ENCODE data around the gene RND2. TPM values are rescaled to one million over a fixed set of nuclear protein-coding genes. Genes with fewer than 3 reads are reported as not detected.

The RND2 gene
- total and polyA plus RNA-seq, 2 of the 4 experiments (the other 2 are of a cell fraction) = 1.1 to 1.9 TPM

GRCh38 chr17:43027091-43028032 is 2.3 kb downstream of the RND2 start:
- no peak overlapping the region for H3K27ac ChIP-seq (ENCODE audit: insufficient read depth, low read length)
- no peak overlapping the region for H3K4ac ChIP-seq (ENCODE audit: low read depth, low read length)
- no peak overlapping the region for H2AK5ac ChIP-seq (ENCODE audit: low read depth, low read length)
- no peak overlapping the region for H3K4me2 ChIP-seq (ENCODE audit: low read depth, low read length)
- H4K20me1 ChIP-seq (ENCODE audit: insufficient read depth, low read length) = no peaks in the 10 kb centered on the region
- ChIA-PET CTCF (no interaction called here), POLR2A (ENCODE audit: unreplicated experiment) (no interaction called here)
- no peak overlapping the region for H3K18ac ChIP-seq (ENCODE audit: low read depth, low read length)
- BruUV-seq (replicated peaks) = no TSS peak
- 92% methylated on average over 2 of the region's 9 CpGs; no CpG with 5 or more reads in 1 of the 2 experiments for WGBS, 2 experiments (ENCODE audit: extremely low coverage in 2 of 2, insufficient read length in 1 of 2)
- intact Hi-C loops (cut with micrococcal nuclease) = loop anchor here (2.0 kb wide), 1 partner anchor 311 kb away; no protein-coding TSS in a partner anchor
- H3K4me3 ChIP-seq (ENCODE audit: insufficient read depth, low read depth, low read length) = no peak overlapping the region
- no peak overlapping the region for H4K8ac ChIP-seq (ENCODE audit: low read depth in 2 of 2, low read length in 2 of 2)
- no peak for DNase-seq
- no peak overlapping the region for H4K91ac ChIP-seq (ENCODE audit: insufficient read depth, low read depth, low read length)
- H3K36me3 ChIP-seq (ENCODE audit: control insufficient read depth, insufficient read depth, low read length) = no peaks in the 10 kb centered on the region
- H2AFZ ChIP-seq (replicated peaks; ENCODE audit: low read length, poor library complexity) = no peak overlapping the region
- dilution Hi-C loops (cut with HindIII; ENCODE audit: low sequenced_read_pairs, unreplicated experiment) = no loop called here
- no peak overlapping the region for H4K5ac ChIP-seq (ENCODE audit: low read depth, low read length)
- H2AK9ac ChIP-seq (replicated peaks; ENCODE audit: low read depth, low read length, poor library complexity) = no peak overlapping the region
- no peaks in the 10 kb centered on the region for H3K9me3 ChIP-seq (ENCODE audit: control insufficient read depth, insufficient read depth, low read length)
- H3K14ac ChIP-seq (replicated peaks; ENCODE audit: low read depth, low read length) = no peak overlapping the region
- peaks cover 4% of the 10 kb centered on the region; the same call in 1 of the 2 replicates for H3K4me1 ChIP-seq (ENCODE audit: control insufficient read depth, insufficient read depth, low read length)
- no peaks in the 10 kb centered on the region; the same call in 1 of the 2 replicates for H3K9me1 ChIP-seq (ENCODE audit: insufficient read depth, low read length)
- no peak overlapping the region for H3K9ac ChIP-seq (ENCODE audit: low read depth, low read length)
- H2BK120ac ChIP-seq (ENCODE audit: low read depth, low read length) = no peak overlapping the region
- H3K56ac ChIP-seq (ENCODE audit: extremely low read depth, insufficient read depth, low read length) = no peak overlapping the region
- no peak overlapping the region for H2BK20ac ChIP-seq (ENCODE audit: low read depth, low read length)
- H2BK5ac ChIP-seq (ENCODE audit: low read depth, low read length, poor library complexity, severe bottlenecking) = no peak overlapping the region
- no peak overlapping the region for H3K23ac ChIP-seq (ENCODE audit: low read depth, low read length)
- no peaks in the 10 kb centered on the region; a peak in 1 of 4 replicates for H3K79me1 ChIP-seq (ENCODE audit: low read depth in 1 of 2, low read length in 2 of 2)
- no peak for ATAC-seq (ENCODE audit: low read depth)
- in situ Hi-C loops (cut with MboI; ENCODE audit: low sequenced_read_pairs) = loop anchor here (5.0 kb wide), 1 partner anchor 145 kb away; the partner anchor contains the start of gene NBR1
- no peak overlapping the region for H2BK15ac ChIP-seq (ENCODE audit: low read depth, low read length)
- peaks cover 4% of the 10 kb centered on the region; the same call in 1 of the 2 replicates for H3K27me3 ChIP-seq (ENCODE audit: control insufficient read depth, insufficient read depth, low read length)
- no peak for TF ChIP-seq RCOR1 (IDR thresholded peaks at IDR 0.05; ENCODE audit: insufficient replicate concordance, low read length)
- TF ChIP-seq MAFK (IDR thresholded peaks at IDR 0.05; ENCODE audit: low read depth, low read length) = no peak
- no peak for TF ChIP-seq CTCF (conservative IDR thresholded peaks at IDR 0.05; ENCODE audit: low read depth, low read length)
- TF ChIP-seq RAD21 (IDR thresholded peaks at IDR 0.05; ENCODE audit: low read length) = no peak
- TF ChIP-seq USF2 (IDR thresholded peaks at IDR 0.05; ENCODE audit: low read depth, low read length) = no peak
- TF ChIP-seq MAZ (IDR thresholded peaks at IDR 0.05; ENCODE audit: borderline replicate concordance, low read depth, low read length) = no peak
- no peak for TF ChIP-seq FOS (IDR thresholded peaks at IDR 0.05; ENCODE audit: low read depth, low read length)
- TF ChIP-seq CEBPB (IDR thresholded peaks at IDR 0.05; ENCODE audit: low read depth, low read length) = no peak
- TF ChIP-seq, protein P1, sequence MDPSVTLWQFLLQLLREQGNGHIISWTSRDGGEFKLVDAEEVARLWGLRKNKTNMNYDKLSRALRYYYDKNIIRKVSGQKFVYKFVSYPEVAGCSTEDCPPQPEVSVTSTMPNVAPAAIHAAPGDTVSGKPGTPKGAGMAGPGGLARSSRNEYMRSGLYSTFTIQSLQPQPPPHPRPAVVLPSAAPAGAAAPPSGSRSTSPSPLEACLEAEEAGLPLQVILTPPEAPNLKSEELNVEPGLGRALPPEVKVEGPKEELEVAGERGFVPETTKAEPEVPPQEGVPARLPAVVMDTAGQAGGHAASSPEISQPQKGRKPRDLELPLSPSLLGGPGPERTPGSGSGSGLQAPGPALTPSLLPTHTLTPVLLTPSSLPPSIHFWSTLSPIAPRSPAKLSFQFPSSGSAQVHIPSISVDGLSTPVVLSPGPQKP (IDR thresholded peaks at IDR 0.05; ENCODE audit: borderline replicate concordance, low read depth, low read length) = no peak
- TF ChIP-seq CHD1 (IDR thresholded peaks at IDR 0.05; ENCODE audit: low read depth, low read length) = no peak
- TF ChIP-seq RFX5 (IDR thresholded peaks at IDR 0.05; ENCODE audit: low read depth, low read length) = no peak
- no peak for TF ChIP-seq BHLHE40 (IDR thresholded peaks at IDR 0.05; ENCODE audit: low read depth, low read length)
- TF ChIP-seq NFE2L2 (IDR thresholded peaks at IDR 0.05; ENCODE audit: low read depth, low read length) = no peak
- no peak for TF ChIP-seq MXI1 (IDR thresholded peaks at IDR 0.05; ENCODE audit: borderline replicate concordance, low read depth, low read length)

Measured in IMR-90 (cell line).